ENCODE measurements around the gene COX6B1.
"Not testable (repeated sequence)": the region's sequence is repeated elsewhere in the genome, so short reads cannot be mapped to it uniquely, and the experiment has no call there.

COX6B1 gene

DNA sequence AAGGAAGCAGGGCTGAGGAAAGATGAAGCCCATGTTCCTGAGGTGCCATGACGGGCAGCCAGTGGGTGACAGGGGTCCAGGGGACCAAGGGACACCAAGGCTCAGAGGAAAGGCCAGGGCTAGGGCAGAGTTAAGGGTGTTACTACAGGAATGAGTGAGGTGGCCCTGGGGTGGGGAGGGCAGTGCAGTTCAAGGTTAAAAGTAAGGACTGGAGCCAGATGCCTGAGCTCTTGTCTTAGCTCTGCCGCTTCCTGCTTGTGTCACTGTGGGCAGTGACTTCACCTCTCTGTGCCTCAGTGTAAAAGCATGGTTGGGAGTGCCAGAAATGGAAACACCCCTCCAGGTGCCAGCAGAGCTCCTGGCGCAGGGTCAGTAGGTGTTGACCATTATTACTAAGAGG, 11.5 kb upstream of the COX6B1 start:
- no peak for DNase-seq (ENCODE audit: low spot score)

DNA sequence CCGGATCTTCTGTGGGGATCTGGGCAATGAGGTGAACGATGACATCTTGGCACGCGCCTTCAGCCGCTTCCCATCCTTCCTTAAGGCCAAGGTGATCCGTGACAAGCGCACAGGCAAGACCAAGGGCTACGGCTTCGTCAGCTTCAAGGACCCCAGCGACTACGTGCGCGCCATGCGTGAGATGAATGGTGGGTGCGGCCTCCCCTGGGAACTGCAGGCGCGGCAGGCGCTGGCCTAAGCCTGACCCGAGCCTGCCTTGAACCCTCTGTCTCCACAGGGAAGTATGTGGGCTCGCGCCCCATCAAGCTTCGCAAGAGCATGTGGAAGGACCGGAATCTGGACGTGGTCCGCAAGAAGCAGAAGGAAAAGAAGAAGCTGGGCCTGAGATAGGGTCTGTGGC, 11.0 kb upstream of the COX6B1 start:
- DNase-seq (ENCODE audit: low spot score): no peak

DNA sequence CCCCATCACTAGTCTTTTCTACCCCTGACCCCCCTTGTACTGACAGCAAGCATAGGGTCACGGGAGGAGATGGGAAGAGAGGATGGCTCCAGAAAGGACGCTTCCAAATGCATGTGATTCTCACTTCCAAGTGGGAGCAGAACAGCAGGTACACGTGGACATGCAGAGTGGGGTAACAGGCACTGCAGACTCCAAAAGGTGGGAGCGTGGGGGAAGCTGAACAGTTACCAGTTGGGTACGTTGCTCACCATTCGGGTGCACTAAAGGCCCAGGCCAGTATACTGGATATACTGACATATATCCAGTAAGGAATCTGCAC, 8.8 kb upstream of the COX6B1 start:
- no peak for DNase-seq (ENCODE audit: low spot score)

DNA sequence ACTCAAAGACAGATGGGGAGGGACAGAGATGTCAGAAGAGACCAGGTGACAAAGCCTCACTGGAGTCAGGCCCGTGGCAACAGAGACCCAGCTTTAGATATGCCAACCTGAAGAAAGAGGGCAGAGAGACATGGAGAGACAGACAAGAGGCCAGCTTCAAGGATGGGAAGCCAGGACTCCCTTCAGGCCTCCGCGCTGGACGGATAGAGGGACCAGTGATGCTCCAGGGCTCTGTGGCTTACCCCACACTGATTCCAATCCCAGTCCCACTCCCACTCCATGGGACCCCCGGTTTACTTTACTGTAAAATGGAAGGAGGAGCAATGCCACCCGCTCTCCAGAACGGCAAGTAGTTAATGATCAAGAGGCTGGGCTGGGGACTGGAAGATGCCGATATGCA, 8.3 kb upstream of the COX6B1 start:
- no peak for DNase-seq (ENCODE audit: low spot score)

DNA sequence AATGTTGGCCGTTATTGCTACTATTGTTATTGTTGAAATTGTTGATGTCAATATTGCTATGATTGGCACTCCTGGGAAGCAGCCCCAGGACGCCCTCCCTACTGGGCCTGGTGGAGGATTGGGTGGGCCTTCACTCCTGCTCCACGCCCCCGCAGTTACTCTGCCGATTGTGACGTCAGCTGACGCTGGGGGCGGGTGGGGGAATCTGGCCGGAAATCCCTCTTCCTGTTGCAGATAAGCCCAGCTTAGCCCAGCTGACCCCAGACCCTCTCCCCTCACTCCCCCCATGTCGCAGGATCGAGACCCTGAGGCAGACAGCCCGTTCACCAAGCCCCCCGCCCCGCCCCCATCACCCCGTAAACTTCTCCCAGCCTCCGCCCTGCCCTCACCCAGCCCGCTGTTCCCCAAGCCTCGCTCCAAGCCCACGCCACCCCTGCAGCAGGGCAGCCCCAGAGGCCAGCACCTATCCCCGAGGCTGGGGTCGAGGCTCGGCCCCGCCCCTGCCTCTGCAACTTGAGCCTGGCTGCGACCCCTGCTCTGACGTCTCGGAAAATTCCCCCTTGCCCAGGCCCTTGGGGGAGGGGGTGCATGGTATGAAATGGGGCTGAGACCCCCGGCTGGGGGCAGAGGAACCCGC, 6.5 kb upstream of the COX6B1 start, which contains the start of gene ETV2:
Gene ETV2 (plus strand): TSS at position 231 of the 637 bp plus-strand sequence. CDS start 716 bp downstream, outside the sequence.
- DNase-seq (ENCODE audit: low spot score): no peak

DNA sequence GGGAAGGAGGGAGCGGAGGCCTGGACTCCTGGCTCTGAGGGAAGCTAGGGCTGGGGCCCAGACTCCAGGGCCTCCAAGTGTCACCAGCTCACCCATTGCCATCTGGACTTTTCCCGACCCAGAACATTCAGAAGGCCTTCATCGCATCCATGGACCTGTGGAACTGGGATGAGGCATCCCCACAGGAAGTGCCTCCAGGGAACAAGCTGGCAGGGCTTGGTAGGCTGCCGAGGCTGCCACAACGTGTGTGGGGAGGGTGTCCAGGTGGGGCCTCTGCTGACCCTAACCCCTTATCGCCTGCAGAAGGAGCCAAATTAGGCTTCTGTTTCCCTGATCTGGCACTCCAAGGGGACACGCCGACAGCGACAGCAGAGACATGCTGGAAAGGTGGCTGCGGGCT, 5.8 kb upstream of the COX6B1 start:
- no peak for DNase-seq (ENCODE audit: low spot score)

DNA sequence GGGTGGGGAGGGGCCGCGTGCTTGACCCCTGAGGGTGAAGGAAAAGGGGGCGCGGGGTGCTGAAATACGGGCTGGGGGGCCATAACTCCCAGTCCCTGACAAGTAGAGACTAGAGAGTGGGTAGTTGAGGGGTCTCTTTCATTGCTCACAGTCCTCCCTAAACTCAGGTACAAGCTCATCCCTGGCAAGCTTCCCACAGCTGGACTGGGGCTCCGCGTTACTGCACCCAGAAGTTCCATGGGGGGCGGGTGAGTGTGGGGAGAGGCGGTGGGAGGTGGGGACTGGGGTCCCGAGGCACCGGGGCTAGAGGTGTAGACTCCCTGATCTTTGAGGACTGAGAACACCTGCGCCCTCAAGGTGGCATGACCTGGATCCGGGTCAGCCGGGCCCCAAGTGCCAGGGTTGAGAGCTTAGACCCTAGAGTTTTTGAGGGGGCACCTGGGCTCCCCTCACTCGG, 5.3 kb upstream of the COX6B1 start:
- DNase-seq (ENCODE audit: low spot score): no peak

DNA sequence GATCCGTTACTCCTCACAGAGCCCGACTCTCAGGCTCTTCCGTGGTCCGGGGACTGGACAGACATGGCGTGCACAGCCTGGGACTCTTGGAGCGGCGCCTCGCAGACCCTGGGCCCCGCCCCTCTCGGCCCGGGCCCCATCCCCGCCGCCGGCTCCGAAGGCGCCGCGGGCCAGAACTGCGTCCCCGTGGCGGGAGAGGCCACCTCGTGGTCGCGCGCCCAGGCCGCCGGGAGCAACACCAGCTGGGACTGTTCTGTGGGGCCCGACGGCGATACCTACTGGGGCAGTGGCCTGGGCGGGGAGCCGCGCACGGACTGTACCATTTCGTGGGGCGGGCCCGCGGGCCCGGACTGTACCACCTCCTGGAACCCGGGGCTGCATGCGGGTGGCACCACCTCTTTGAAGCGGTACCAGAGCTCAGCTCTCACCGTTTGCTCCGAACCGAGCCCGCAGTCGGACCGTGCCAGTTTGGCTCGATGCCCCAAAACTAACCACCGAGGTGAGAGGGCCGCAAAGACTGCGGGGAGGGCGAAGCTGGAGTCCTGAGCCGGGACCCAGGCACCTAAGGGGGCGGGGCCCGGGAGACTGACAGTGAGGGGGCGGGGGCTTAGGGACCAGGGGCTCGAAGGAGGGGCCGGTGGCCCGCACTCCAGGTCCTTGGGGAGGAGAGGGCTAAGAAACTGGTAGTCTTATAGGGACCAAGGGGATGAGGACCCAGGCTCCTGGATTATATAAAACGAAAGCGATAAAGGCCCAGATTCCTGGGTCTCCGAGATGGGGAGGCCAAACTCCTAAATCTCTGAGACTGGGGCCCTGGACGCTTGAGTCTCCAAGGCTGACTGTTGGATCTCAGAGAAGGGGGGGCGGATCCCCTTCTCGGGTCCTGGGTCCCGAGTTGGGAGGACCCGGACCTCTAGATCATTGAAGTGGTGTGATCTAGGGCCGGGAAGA, 4.6 kb upstream of the COX6B1 start:
- DNase-seq (ENCODE audit: low spot score): peak; percentile 90

DNA sequence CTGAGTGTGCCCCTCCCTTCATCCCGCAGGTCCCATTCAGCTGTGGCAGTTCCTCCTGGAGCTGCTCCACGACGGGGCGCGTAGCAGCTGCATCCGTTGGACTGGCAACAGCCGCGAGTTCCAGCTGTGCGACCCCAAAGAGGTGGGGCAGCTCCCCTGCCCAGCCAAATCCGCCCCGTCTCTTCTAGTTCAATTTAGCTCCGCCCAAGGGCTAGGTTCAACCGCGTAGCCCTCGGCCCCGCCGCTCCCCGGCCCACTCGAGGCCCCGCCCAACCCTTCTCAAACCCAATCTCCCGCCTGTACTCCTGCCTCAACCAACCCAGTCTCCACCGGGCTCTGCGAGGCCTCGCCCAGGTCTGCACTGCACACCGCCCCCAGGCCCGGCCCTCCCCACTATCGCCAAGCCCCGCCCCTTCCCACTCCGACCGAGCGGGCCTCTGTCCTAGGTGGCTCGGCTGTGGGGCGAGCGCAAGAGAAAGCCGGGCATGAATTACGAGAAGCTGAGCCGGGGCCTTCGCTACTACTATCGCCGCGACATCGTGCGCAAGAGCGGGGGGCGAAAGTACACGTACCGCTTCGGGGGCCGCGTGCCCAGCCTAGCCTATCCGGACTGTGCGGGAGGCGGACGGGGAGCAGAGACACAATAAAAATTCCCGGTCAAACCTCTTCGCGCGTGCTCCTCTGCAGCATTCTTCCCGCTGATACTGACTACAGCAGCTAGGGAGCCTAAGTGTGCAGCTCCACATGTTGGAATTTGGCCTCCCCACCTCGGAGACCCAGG, 3.7 kb upstream of the COX6B1 start:
- DNase-seq (ENCODE audit: low spot score): peak; percentile 96

DNA sequence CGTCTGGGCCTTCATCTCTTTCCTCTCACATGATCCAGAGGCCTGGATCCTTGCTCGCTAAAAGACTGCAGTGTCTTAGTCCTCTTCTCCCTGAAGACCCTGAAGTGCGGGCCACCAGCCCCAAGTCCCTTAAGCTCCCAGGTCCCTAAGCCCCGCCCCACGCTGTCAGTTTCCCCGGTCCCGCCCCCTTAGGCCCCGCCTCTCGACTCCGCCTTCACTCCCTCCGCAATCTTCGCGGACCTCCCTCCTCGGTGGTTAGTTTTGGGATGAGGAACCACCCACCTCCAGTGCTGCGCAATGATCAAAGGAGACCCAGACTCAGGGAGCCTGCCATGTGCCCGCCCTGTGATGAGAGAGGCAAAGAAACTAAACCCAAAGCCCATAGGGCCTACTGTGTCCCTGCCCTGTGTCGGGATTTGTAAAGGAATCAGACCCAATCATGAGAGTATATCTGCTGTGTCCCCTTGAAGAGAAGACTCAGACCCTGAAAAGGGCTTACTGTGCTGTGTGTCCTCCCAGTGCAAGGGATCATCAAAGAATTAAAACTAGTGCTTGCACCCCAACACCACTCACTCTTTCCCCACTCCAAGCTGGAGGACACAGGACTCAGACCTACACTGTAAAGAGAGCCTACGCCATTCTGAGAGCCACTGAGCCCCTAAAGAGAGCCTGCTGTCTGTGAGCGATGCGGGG, 3.0 kb upstream of the COX6B1 start:
- DNase-seq (ENCODE audit: low spot score): peak; percentile 67

DNA sequence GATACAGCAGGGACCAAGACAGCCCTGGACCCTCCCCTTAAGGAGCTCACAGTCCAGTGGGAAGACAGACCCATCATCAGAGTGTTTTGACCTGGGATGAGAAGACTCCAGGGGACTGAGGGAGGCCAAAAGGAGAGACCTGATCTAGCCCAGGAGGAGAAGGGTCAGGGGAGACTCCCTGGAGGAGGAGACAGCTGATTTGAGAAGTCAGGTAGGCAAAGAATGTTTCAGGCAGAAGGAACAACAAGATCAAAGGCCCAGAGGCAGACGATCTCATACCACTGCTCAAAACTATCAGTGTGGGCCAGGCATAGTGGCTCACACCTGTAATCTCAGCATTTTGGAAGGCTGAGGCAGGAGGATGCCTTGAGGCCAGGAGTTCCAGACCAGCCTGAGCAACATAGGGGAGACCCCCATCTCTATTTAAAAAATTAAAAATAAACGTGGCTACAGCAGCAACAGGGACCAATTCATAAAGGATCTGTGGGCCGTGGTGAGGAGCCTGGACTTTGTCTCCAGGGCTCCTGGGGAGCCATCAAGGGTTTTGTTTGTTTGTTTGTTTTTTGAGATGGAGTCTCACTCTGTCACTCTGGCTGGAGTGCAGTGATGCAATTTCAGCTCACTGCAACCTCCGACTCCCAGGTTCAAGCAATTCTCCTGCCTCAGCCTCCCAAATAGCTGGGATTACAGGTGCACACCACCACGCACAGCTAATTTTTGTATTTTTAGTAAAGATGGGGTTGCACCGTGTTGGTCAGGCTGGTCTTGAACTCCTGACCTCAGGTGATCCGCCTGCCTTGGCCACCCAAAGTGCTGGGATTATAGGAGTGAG, 2.2 kb upstream of the COX6B1 start:
- DNase-seq (ENCODE audit: low spot score): no peak

DNA sequence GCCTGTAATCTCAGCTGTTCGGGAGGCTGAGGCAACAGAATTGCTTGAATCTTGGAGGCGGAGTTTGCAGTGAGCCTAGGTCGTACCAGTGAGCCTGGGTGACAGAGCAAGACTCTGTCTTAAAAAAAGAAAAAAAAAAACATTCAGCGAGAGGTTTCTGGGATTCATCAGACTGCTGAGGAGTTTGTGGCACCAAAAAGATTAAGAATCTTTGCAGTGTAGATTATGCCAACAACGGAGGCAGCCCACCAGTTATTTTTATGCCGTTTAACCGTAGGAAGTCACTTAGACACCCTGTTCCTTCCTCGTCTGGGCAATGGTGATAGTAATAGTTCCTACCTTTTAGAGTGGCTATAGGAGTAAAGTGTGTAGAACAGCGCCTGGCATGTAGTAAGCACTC, 2.5 kb downstream of the COX6B1 start:
- DNase-seq (ENCODE audit: low spot score): no peak

DNA sequence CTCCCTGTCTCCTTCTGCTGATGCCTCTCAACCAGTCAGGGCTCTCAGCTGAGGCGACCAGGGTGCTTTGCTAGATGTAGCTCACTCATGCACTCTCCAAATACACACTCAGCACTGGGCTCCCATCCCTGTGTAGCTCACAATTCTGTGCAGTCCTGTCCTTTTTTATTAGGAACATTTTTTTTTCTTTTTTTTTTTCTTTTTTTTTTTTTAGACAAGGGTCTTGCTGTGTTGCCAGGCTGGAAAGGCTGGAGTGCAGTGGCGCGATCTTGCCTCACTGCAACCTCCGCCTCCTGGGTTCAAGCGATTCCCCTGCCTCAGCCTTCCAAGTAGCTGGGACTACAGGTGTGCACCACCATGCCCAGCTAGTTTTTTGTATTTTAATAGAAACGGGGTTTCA, 6.7 kb downstream of the COX6B1 start:
- not testable (repeated sequence) for DNase-seq (ENCODE audit: low spot score)

DNA sequence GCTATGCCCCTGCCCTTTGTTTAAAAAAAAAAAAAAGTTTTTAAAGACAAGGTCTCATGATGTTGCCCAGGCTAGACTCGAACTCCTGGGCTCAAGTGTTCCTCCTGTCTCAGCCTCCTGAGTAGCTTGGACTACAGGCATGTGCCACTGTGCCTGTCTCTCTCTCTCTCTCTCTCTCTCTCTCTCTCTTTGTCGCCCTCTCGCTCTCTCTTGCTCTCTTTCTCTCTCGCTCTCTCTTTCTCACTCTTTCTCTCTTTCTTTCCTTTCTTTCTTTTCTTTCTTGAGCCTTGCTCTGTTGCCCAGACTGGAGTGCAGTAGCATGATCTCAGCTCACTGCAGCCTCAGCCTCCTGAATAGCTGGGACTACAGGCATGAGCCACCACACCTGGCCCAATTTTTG, 7.5 kb downstream of the COX6B1 start:
- no peak for DNase-seq (ENCODE audit: low spot score)

DNA sequence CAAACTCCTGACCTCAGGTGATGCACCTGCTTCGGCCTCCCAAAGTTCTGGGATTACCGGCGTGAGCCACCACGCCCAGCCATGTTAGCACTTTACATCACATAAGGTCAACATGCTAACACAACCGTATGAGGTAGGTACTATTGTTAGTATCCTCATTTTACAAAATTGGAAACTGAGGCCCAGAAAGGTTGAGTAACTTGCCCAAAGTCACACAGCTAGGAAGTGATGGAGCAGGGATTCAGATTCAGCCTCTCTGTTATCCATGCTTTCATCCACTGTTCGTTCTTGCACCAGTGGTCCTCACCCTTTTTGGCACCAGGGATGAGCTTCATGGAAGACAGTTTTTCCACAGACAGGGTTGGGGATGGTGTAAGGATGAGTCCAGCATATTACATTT, 8.6 kb downstream of the COX6B1 start:
- no peak for DNase-seq (ENCODE audit: low spot score)

DNA sequence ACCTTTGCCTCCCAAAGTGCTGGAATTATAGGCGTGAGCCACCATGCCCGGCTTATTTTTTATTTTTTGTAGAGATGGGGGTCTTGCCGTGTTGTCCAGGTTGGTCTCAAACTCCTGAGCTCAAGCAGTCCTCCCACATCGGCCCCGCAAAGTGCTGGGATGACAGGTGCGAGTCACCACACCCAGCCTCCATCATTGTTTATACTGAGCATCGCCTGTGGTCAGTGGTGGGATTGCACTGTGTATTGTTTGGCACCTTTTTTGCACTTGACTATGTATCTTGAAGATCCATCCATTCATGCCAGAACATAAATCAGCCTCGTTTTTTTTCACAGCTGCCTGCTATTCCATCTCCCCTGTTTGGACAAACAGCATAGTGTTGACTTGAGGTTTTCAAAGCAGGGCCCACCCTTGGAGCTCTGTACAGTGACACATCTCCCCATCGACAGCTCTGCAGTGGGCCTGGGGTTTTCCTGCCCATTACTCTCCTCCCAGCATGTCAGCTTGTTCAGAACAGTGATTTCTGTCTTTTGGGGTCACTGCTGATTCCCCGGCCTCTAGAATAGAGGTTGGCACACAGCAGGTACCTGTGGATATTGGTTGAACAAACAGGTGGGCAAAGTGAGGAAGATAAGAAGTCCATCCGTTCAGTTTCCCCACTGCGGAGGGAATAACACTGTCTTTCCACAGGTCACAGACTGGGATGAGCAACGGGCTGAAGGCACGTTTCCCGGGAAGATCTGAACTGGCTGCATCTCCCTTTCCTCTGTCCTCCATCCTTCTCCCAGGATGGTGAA, 10.0 kb downstream of the COX6B1 start:
- no peak for DNase-seq (ENCODE audit: low spot score)

DNA sequence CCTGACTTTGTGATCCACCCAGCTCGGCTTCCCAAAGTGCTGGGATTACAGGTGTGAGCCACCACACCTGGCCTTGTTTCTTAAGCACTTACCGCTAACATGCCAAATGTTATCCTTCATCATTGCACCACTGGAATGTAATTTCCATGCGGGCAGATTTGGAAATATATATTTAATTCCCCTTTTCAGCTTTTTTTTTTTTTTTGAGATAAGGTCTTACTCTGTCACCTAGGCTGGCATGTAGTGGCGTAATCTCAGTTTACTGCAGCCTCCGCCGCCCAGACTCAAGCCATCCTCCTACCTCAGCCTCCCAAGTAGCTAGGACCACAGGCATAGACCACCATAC, 13.8 kb downstream of the COX6B1 start:
- no peak for DNase-seq (ENCODE audit: low spot score)

DNA sequence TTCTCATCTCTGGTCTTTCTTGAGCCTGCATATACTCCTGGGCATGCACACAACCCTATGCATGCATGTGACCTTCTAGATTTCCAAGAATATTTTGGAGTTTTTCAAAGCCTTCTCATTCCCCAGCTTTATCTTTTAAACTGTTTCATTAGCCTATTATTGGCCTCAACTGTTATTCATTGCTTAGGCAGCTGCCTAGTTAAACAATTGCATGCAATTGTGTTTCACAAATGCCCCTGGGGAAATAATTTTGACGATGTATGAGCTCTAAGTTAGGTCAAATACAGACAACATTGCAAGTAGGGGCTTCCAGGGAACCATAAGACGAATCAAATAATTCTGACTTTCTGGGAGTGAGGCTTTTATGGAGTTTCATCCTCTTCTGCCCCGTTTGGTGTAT, 15.9 kb downstream of the COX6B1 start:
- no peak for DNase-seq (ENCODE audit: low spot score)

DNA sequence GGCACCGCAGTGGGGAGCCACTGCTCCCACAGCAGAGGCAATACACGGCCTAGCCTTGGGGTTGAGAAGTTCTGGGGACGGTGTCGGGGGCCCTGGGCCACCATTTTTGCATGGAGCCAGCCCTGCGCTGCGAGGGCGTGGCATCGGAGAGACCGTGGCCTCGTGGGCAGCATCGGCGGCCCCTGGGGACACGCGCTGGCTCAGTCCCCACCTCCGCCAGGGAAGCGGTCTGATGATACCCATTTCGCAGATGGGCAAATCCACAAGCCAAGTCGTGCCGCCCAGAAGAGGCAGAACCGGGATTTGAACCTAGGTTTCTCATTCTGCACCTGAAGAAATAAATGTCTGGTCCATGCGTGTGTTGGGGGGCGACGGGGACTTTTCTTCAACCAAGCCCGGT, 17.0 kb downstream of the COX6B1 start:
- DNase-seq (ENCODE audit: low spot score): no peak

DNA sequence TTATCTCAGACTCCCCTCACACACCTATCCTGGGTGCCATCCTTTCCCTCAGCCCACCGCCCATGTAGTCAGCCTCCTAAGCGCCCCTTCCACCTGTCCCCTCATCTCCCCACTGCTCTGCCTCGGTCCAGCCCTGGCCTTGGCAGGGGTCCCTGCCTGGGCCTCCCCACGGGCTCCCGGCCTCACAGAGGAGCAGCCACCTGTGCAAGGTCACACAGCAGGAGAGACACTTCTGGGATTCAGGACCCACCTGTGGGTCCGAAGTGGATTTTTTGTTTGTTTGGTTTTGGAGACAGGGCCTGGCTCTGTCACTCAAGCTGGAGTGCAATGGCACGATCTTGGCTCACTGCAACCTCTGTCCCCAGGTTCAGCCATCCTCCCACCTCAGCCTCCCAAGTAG, 17.5 kb downstream of the COX6B1 start:
- no peak for DNase-seq (ENCODE audit: low spot score)
